Activated CD8-positive, alpha-beta T cell treated with anti-CD3 and anti-CD28 coated beads for 36 hours (primary cell): ENCODE measurements around the gene SDHA. TPM values are rescaled to one million over a fixed set of nuclear protein-coding genes. Genes with fewer than 3 reads are reported as not detected.
A peak's percentile ranks its signal among the peaks of the same experiment; 100 is the strongest.
"Not testable (repeated sequence)": the region's sequence is repeated elsewhere in the genome, so short reads cannot be mapped to it uniquely, and the experiment has no call there.

ENCODE experiments used
- ATAC-seq: fragments of 200-7000 bp; cut with Tn5 transposase; one replicate; pipeline ENCODE4 v1.10.0; 2021; ENCODE audit warnings: mild to moderate bottlenecking, moderate library complexity
- CTCF ChIA-PET: fragments of 350-600 bp; sonication (Branson Sonifier 250); formaldehyde crosslinking; loops from one replicate; lab custom pipeline; 2021; ENCODE audit warnings: antibody characterized with exemption; lab: Charles Lee
- POLR2A ChIA-PET: fragments of 350-600 bp; sonication (Branson Sonifier 250); formaldehyde crosslinking; loops from one replicate; lab custom pipeline; 2021; ENCODE audit warnings: antibody characterized with exemption; lab: Charles Lee
- DNase-seq: peaks from one replicate; pipeline ENCODE4 v3.0.0-alpha.2; 2020
- H3K27ac Mint-ChIP-seq: one replicate; pipeline ENCODE4 v1.8.0; 2021; ENCODE audit warnings: mild to moderate bottlenecking, mixed read lengths
- H3K27me3 Mint-ChIP-seq: one replicate; pipeline ENCODE4 v1.8.0; 2021; ENCODE audit warnings: mixed read lengths
- H3K36me3 Mint-ChIP-seq: one replicate; pipeline ENCODE4 v1.8.0; 2021; ENCODE audit warnings: low read depth, mixed read lengths
- H3K4me1 Mint-ChIP-seq: one replicate; pipeline ENCODE4 v1.8.0; 2021; ENCODE audit warnings: low read depth, mixed read lengths
- H3K4me3 Mint-ChIP-seq: one replicate; pipeline ENCODE4 v1.8.0; 2021; ENCODE audit warnings: mild to moderate bottlenecking, moderate library complexity, mixed read lengths
- H3K9me3 Mint-ChIP-seq: one replicate; pipeline ENCODE4 v1.8.0; 2021; ENCODE audit warnings: mixed read lengths
- CTCF ChIP-seq: fragments of 200-600 bp; IDR thresholded peaks from one replicate; pipeline ENCODE4 v1.8.0; 2022; ENCODE audit warnings: antibody characterized with exemption, mild to moderate bottlenecking
- intact Hi-C: fragments of 100-400 bp; cut with micrococcal nuclease; formaldehyde crosslinking; loops from one replicate; pipeline ENCODE4 v1.10.0; 2022
- total RNA-seq, 2 experiments: library from RNA; stranded (reverse); gene quantifications; one replicate each; pipeline ENCODE4 v1.2.3, GENCODE V29; 2021

SDHA gene
- total RNA-seq, 2 experiments from 2014 or later, result 141 to 149 TPM

- ChIA-PET POLR2A (interaction anchor here (1.6 kb wide), 1 partner anchor 8 kb away, joined by 4 read pairs; no protein-coding TSS in a partner anchor), CTCF (no interaction called here)
- H3K9me3 Mint-ChIP-seq, result no peaks in the 10 kb centered on the region
- no peaks in the 10 kb centered on the region for H3K27me3 Mint-ChIP-seq
- H3K36me3 Mint-ChIP-seq, result no peaks in the 10 kb centered on the region
- TF ChIP-seq CTCF, result no peak
- intact Hi-C loops, result no loop called here
- H3K4me3 Mint-ChIP-seq, result no peak overlapping the region
- H3K27ac Mint-ChIP-seq, result no peak overlapping the region
- DNase-seq (no peak), ATAC-seq (no peak)
- peaks cover 7% of the 10 kb centered on the region for H3K4me1 Mint-ChIP-seq
Measured at GRCh38 chr5:194603-195209, 23.4 kb upstream of the SDHA start.

GRCh38 chr5:195401-196160 lies 22.5 kb upstream of the SDHA start:
- Mint-ChIP-seq H3K4me1 (peaks cover 2% of the 10 kb centered on the region), H3K36me3 (no peaks in the 10 kb centered on the region), H3K4me3 (no peak overlapping the region), H3K27me3 (no peaks in the 10 kb centered on the region), H3K9me3 (no peaks in the 10 kb centered on the region), H3K27ac (no peak overlapping the region)
- POLR2A ChIA-PET, result interaction anchor here (1.6 kb wide), 1 partner anchor 9 kb away, joined by 4 read pairs; no protein-coding TSS in a partner anchor
- intact Hi-C loops, result no loop called here
- DNase-seq (peak; percentile 26), ATAC-seq (no peak)
- TF ChIP-seq CTCF, result no peak
- CTCF ChIA-PET, result no interaction called here

- Mint-ChIP-seq H3K27ac (no peak overlapping the region), H3K4me1 (peaks cover 2% of the 10 kb centered on the region), H3K9me3 (no peaks in the 10 kb centered on the region), H3K36me3 (no peaks in the 10 kb centered on the region), H3K4me3 (no peak overlapping the region), H3K27me3 (no peaks in the 10 kb centered on the region)
- POLR2A ChIA-PET, result interaction anchor here (1.6 kb wide), 1 partner anchor 10 kb away, joined by 4 read pairs; no protein-coding TSS in a partner anchor
- no peak for DNase-seq
- intact Hi-C loops, result no loop called here
- CTCF ChIA-PET, result no interaction called here
- no peak for TF ChIP-seq CTCF
- ATAC-seq, result no peak
Measured at GRCh38 chr5:196350-196749, 21.8 kb upstream of the SDHA start.

- ATAC-seq, DNase-seq, H3K36me3 Mint-ChIP-seq, H3K9me3 Mint-ChIP-seq, H3K4me1 Mint-ChIP-seq, H3K27ac Mint-ChIP-seq, CTCF ChIA-PET, intact Hi-C loops, POLR2A ChIA-PET, H3K4me3 Mint-ChIP-seq, H3K27me3 Mint-ChIP-seq: not testable (repeated sequence)
Measured at GRCh38 chr5:197031-197430, 21.1 kb upstream of the SDHA start.

- Mint-ChIP-seq H3K27ac (no peak overlapping the region), H3K4me1 (peaks cover 2% of the 10 kb centered on the region), H3K36me3 (peaks cover 3% of the 10 kb centered on the region), H3K4me3 (no peak overlapping the region), H3K27me3 (no peaks in the 10 kb centered on the region), H3K9me3 (no peaks in the 10 kb centered on the region)
- ATAC-seq, result no peak
- TF ChIP-seq CTCF, result no peak
- POLR2A ChIA-PET, result no interaction called here
- intact Hi-C loops, result no loop called here
- no peak for DNase-seq
- CTCF ChIA-PET, result no interaction called here
Measured at GRCh38 chr5:197892-198489, 20.1 kb upstream of the SDHA start.
